Sciatic nerve (tissue), 2 donors: Measurements from ENCODE around the gene USH1C. TPM values are rescaled to one million over a fixed set of nuclear protein-coding genes. Genes with fewer than 3 reads are reported as not detected.
A peak's percentile ranks its signal among the peaks of the same experiment; 100 is the strongest.

ENCODE experiments used
- ATAC-seq: fragments of 200-7000 bp; cut with Tn5 transposase; one replicate; pipeline ENCODE4 v1.9.1; 2020; ENCODE audit warnings: mild to moderate bottlenecking, moderate library complexity
- DNase-seq: peaks from one replicate; pipeline ENCODE4 v3.0.0-alpha.2; 2020; ENCODE audit warnings: low spot score
- intact Hi-C: fragments of 100-400 bp; cut with DNase I; formaldehyde crosslinking; loops from one replicate; pipeline ENCODE4 v1.14.2; 2022
- total RNA-seq: library from RNA; stranded (reverse); fragmentation: NEBNext Ultra II Directional; extraction: Animal tissue kit (Norgen Biotek cat#: 25700); gene quantifications from one replicate; pipeline ENCODE4 v1.2.1, GENCODE V29; 2021
- donor health status: DM: no; HTN: no; CAD: no.
- donor health status: DM: no; HTN: no; CAD: no.

The USH1C gene
- total RNA-seq: not detected

GRCh38 chr11:17544181-17544622 is at the start of gene USH1C:
USH1C (minus strand) TSS chr11:17544416; CDS start chr11:17544307, 109 bp downstream.
- intact Hi-C loops: no loop called here
- peak; percentile 53 for DNase-seq
- ATAC-seq: no peak

DNA sequence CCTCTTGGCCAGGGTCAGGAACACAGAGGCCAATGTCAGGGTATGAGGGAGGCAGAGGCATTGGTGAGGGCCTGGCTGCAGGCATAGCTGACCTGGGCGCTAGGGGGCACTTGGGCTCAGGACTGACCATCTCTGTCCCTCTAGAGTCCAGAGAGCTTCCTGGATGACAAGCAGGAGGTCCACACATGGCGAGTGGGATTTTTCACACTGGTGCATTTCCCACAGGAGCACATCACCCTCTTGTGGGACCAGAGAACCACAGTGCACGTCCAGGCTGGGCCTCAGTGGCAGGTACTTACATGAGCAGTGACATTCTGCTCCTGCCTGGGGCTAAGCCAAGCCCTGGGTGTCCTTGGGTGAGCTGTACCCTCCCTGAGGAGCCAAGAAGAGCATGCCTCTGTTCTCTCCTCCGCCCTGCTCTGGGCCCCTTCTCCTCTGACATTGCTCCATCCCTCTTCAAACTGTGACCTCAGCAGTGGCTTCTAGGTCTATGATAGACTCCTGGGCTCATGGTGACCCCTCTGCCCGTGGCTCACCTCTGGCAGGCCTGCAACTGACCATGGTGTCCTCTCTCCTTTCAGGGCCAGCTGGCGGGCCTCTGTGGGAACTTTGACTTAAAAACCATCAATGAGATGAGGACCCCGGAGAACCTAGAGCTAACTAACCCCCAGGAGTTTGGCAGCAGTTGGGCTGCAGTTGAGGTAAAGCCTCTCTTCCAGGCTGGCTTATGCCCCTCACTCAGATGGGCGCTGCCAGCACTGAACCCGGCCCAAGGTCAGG is 49.4 kb upstream of the USH1C start:
- intact Hi-C loops: no loop called here
- ATAC-seq (no peak), DNase-seq (peak; percentile 33)

GRCh38 chr11:17591293-17591692 is 47.1 kb upstream of the USH1C start:
- intact Hi-C loops: no loop called here
- no peak for ATAC-seq
- peak; percentile 33 for DNase-seq

DNA sequence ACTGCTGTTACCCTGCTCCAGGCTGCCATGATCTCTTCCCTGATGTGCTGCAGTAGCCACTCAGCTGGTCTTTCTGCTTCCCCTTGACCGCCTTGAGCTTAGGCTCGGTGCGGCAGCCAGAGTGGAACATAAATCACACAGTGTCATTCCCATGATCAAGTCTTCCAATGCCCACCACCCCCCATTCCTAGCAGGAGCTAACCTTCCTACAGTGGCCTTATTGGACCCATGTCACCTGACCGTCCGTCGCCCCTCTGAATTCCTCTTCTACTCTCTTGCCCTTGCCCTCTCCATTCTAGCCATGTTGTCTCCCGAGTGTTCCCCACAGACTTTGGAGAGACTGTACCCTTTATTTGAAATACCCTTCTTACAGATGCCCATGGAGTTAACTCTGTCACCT is 46.2 kb upstream of the USH1C start:
- ATAC-seq: no peak
- intact Hi-C loops: no loop called here
- peak; percentile 36 for DNase-seq

DNA sequence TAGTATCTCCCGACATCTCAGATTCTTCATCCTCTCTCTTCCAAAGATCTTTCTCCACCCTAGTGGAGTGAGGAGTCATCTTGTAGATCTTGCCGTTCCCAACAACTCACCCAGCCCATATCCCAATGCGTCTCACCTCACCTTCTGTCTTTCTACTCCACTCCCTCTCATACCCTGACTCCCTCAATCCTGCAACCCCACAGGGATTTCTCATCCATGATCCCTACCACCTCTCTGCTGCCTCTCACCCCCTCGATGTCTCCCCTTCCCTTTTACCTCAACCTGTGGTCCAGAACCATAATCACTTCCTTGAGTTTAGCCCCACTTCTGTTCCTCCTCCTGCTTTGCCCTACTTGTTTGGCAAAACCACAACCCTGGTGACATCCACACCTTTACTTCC is 44.5 kb upstream of the USH1C start:
- ATAC-seq (no peak), DNase-seq (no peak)
- intact Hi-C loops: no loop called here

DNA sequence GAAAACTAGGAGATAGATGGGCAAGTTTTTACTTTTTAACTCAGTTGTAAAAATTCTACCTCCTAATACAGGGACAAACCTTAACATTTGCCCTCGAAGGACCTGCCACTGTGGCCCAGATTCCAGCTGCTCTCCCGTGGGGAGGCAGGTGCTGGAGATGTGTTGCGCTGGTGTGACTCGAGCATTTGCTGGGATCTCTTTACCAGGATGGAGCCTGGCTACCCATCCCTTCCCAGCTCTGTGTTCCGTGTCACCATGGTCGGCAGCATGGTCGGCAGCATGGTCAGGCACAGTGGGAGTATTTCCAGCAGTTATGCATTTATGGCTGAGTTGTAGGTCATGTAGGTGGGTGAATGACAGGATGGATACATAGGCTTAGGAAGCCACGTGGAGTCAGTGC is 44.0 kb upstream of the USH1C start:
- no peak for ATAC-seq
- DNase-seq: peak; percentile 7
- intact Hi-C loops: no loop called here

- DNase-seq (peak; percentile 14), ATAC-seq (no peak)
- intact Hi-C loops: no loop called here
Observed at GRCh38 chr11:17585911-17586695, 41.9 kb upstream of the USH1C start.

- DNase-seq: peak; percentile 21
- intact Hi-C loops: no loop called here
- ATAC-seq: no peak
Observed at GRCh38 chr11:17581732-17582053, 37.5 kb upstream of the USH1C start.

DNA sequence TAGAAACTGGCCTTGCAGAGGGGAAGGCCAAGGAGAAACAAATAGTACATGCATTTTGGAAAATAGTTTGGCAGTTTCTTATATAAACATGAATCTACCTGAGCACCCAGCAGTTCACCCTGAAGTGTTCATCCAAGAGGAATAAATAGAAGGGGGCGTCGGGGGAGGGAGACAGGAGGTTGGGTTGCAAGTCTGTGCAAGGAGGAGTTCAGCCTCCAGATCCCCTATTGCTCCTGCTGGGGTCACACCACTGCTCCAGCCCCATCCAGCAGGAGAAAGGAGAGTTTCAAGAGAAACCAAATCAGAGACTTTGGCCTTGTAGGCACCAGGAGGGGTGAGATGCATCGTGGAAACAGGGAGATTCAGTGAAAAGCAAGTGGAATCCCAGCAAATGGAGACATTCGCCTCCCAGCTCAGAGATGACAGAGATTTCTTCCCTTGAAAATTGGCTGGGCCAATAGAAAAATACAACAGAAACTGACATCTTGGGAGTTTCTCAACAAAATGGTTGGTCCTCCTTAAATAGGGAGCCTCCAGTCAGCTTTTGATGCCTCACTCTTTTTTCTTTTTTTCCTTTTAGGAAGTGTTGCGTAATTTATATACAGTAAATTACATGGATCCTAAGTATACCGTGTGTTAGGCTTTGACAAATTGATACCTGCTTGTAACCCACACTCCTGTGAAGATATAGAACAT is 37.0 kb upstream of the USH1C start:
- intact Hi-C loops: no loop called here
- DNase-seq: peak; percentile 19
- ATAC-seq: no peak

- intact Hi-C loops: no loop called here
- ATAC-seq (no peak), DNase-seq (no peak)
Observed at GRCh38 chr11:17580271-17580670, 36.1 kb upstream of the USH1C start.

DNA sequence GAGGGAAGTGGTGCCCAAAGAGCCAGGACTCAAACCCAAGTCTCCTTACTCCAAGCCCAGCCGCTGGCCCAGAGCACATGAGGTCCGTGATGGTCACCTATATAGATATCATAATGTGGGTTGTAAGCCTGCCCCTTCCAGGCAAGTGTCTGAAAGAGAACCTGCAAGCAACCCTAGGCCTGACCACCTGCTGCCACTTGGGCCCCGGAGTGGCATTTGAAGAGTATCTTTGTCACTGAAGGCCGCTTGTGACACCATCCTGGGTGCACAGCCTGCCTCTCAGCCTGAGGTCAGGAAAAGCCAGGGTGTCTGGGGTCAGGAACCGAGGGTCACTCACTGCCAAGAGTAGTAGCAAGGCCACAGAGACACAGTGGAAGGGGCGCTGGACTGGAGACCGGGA is 35.2 kb upstream of the USH1C start:
- peak; percentile 18 for DNase-seq
- no peak for ATAC-seq
- intact Hi-C loops: no loop called here

DNA sequence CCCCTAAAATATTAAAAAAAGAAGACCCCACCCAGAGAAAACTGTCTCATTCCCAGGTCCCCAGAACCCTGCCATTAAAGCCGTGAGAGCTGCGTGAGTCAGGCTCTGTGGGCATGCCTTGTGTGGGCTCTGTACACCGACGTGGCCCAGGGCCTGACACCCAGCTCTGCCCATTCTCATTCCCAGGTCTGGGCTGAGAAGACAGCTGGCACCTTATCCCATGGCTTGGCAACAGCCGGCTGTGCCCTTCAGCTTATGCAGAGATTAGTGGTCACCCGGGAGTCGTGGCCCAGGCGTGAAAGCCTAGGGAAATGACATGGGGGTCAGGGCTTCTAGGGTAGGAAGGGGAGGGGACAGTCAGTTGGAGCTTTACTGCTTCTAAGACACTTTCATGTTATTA is 34.7 kb upstream of the USH1C start:
- no peak for ATAC-seq
- peak; percentile 3 for DNase-seq
- intact Hi-C loops: no loop called here

GRCh38 chr11:17578296-17578695 is 34.1 kb upstream of the USH1C start:
- ATAC-seq: no peak
- intact Hi-C loops: no loop called here

GRCh38 chr11:17575431-17576425 is 31.5 kb upstream of the USH1C start:
- DNase-seq (peak; percentile 19), ATAC-seq (no peak)
- intact Hi-C loops: no loop called here

More at GRCh38 chr11:17578296-17578695, 34.1 kb upstream of the USH1C start:
- DNase-seq: peak; percentile 42

DNA sequence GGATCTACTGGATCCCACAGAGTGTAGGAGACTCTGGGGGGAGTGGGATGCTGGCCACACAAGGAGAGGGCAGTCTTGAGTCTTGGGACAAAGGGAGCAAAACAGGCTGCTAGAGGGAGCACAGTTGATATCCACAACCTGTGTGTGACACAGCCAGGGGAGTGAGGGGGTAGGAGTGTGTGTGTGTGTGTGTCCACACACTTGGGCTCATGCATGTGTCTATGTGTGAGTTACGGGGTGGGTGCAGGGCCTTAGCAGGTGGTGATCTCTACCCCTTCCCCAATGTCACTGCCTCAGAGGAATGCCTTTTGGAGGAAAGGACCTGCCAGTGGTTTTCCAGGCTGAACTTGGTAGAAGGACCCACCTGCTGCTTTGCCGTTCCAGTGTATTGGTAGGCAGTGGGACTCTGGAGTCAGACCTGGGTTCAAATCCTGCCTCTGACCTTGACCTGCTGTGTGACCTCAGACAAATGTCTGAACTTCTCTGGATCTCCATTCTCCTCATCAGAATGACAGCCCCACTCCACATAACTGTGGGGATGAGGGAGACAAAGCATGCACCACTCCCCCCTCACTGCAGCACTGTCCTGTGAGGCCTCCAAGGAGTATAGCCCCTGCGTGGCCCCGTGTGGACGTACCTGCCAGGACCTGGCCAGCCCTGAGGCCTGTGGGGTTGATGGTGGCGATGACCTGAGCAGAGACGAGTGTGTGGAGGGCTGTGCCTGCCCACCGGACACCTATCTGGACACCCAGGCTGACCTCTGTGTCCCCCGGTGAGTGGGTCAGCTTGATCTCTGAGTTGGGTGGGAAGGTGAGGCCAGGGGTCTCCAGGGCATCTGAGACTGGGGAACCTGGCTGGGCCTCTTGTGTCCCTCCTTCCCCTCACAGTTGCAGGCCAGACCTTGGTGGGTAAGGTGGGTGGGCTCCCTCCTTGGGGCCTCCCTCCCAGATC is 30.2 kb upstream of the USH1C start:
- intact Hi-C loops: no loop called here
- ATAC-seq (no peak), DNase-seq (peak; percentile 27)

DNA sequence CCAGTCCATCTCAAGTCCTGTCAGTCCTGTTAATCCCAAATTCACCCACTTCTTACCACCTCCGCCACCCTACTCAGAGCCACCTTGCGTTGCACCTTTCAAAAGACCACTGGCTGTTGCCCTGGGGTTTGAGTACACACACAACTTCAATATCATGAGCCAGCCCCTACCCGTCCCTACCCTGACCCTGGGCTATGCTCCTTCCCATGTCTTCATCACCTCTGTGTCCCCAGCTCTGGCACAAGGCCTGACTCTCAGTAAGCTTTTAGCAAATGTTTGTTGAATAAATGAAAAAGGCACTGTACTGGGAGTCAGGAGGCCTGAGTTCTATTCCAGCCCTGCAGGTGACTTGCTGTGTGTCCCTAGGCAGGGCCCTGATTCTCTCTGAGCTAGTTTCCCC is 29.3 kb upstream of the USH1C start:
- ATAC-seq: no peak
- intact Hi-C loops: no loop called here
- DNase-seq: peak; percentile 15

DNA sequence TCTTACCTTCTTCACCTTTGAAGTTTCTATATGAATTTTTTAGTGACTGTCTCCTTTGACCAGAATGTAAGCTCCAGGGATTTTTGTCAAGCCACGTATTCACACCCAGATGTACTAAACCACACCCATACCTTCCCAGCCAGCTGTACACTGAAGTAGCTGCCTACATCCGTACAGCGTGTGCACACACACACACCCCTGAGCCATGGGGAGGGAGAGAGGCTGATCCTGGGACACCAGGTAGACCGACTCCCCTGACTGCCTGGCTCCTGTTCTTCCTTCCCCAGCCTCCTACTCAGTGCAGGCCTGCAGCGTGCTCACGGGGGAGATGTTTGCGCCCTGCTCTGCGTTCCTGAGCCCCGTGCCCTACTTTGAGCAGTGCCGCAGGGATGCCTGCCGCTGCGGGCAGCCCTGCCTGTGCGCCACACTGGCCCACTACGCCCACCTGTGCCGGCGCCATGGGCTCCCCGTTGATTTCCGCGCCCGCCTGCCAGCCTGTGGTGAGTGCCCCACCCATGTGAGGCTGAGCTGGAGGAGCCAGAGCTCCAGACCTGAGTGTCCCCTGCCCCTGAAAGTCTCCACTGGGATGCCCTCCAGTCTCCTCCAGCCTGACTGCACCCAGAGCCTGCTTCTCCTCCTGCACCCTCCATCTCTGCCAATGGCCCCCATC is 28.7 kb upstream of the USH1C start:
- no peak for ATAC-seq

More for the DNA sequence above, 28.7 kb upstream of the USH1C start:
- intact Hi-C loops: no loop called here
- peak; percentile 27 for DNase-seq
